A673 (cell line): ENCODE measurements around the gene PILRB.

Experiments used
- EZH2 ChIP-seq: fragments of 200-600 bp; sonication (generic); IDR thresholded peaks from 2 replicates; pipeline ENCODE4 v1.6.1; 2017; ENCODE audit warnings: borderline replicate concordance, low read depth, mild to moderate bottlenecking, mixed read lengths, antibody characterized with exemption, low read length; ENCODE audit not compliant: poor library complexity, severe bottlenecking
- TF ChIP-seq, protein P1 (sequence below): fragments of 300-800, 200-600 bp; sonication (generic); conservative IDR thresholded peaks from 2 replicates; pipeline ENCODE4 v1.5.1; 2017; ENCODE audit warnings: low read depth, mild to moderate bottlenecking, antibody characterized with exemption, low read length, moderate library complexity, mixed read lengths

- TF ChIP-seq, protein P1, sequence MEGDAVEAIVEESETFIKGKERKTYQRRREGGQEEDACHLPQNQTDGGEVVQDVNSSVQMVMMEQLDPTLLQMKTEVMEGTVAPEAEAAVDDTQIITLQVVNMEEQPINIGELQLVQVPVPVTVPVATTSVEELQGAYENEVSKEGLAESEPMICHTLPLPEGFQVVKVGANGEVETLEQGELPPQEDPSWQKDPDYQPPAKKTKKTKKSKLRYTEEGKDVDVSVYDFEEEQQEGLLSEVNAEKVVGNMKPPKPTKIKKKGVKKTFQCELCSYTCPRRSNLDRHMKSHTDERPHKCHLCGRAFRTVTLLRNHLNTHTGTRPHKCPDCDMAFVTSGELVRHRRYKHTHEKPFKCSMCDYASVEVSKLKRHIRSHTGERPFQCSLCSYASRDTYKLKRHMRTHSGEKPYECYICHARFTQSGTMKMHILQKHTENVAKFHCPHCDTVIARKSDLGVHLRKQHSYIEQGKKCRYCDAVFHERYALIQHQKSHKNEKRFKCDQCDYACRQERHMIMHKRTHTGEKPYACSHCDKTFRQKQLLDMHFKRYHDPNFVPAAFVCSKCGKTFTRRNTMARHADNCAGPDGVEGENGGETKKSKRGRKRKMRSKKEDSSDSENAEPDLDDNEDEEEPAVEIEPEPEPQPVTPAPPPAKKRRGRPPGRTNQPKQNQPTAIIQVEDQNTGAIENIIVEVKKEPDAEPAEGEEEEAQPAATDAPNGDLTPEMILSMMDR: no peak
- no peak for TF ChIP-seq EZH2
Measured at GRCh38 chr7:100376066-100376465, 18.1 kb downstream of the PILRB start.
